ENCODE measurements around the gene MIDN.

The MIDN gene

GRCh38 chr19:1220976-1221903 is 27.1 kb upstream of the MIDN start:
- DNase-seq (ENCODE audit: low read depth), result no peak

DNA sequence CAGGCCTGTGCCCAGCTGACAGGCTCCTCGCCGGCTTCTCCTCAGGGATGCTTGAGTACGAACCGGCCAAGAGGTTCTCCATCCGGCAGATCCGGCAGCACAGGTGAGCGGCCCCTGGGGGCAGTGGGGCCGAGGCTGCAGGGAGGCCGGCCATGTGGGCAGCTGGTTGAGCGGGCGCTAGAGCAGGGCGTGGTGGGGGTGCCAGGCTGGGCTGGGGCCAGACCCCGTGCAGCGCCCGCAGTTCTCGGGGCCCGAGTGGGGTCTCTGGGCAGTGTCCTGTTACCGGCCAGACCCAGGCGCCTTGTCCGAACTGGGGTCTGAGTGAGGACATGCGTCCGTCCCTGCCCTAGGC is 26.5 kb upstream of the MIDN start:
- DNase-seq (ENCODE audit: low read depth), result no peak

DNA sequence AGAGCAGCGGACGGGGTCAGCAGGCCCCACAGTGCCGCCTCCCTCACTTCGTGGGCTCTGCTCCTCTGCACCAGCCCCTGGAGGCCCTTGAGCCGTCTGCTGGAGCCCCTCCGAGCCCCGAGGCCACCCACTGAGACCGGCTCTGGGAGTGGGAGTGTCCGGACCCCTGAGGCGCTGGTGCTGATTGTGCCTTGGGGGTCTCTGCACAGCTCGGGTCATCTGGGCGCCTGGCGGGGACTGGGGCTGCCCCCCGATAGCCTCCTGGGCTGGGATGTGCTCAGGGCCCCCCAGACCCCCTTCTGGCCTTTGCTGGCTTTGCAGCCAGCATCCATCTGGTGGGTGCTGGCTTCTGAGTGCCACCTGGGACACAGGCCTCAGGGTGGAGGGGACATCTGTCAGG is 26.0 kb upstream of the MIDN start:
- DNase-seq (ENCODE audit: low read depth), result no peak

- no peak for DNase-seq (ENCODE audit: low read depth)
Observed at GRCh38 chr19:1223018-1223855, 25.1 kb upstream of the MIDN start.

- DNase-seq (ENCODE audit: low read depth), result no peak
Observed at GRCh38 chr19:1224047-1224825, 24.1 kb upstream of the MIDN start.

- DNase-seq (ENCODE audit: low read depth), result no peak
Observed at GRCh38 chr19:1224847-1225246, 23.5 kb upstream of the MIDN start.

GRCh38 chr19:1225440-1226226 is 22.8 kb upstream of the MIDN start:
- no peak for DNase-seq (ENCODE audit: low read depth)

GRCh38 chr19:1226227-1226518 is 22.2 kb upstream of the MIDN start:
- DNase-seq (ENCODE audit: low read depth), result no peak

DNA sequence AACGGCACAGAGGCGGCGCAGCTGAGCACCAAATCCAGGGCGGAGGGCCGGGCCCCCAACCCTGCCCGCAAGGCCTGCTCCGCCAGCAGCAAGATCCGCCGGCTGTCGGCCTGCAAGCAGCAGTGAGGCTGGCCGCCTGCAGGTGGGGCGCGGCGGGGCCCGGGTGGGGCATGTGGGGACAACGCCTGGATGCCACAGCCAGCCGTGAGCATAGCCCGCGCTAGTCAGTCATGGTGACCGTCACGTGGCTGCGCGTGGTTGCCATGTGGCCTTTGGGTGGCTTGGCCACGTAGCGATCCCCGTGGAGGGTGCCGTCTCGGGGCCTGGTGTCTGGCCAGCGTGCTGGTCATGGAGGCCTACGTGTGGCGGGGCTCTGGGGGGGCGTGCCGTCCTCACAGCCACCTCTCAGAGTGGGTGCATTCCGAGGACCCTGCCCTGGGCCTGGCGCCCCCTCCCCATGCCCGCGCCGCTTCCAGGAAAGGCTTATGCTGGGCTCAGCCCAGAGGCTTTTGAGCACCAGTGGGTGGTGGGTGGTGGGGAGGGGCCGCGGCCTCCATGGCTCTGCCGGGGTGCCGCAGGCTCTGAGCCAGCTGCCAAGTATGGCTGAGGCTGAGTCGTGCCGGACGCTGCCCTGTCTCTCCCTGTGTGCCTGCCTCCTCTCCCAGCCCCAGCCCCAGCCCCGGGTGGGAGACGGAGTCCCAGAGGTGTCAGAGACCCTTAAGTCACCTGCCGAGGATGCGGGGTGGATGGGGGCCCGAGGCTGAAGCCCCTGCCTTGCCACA is 21.7 kb upstream of the MIDN start:
- DNase-seq (ENCODE audit: low read depth), result no peak

DNA sequence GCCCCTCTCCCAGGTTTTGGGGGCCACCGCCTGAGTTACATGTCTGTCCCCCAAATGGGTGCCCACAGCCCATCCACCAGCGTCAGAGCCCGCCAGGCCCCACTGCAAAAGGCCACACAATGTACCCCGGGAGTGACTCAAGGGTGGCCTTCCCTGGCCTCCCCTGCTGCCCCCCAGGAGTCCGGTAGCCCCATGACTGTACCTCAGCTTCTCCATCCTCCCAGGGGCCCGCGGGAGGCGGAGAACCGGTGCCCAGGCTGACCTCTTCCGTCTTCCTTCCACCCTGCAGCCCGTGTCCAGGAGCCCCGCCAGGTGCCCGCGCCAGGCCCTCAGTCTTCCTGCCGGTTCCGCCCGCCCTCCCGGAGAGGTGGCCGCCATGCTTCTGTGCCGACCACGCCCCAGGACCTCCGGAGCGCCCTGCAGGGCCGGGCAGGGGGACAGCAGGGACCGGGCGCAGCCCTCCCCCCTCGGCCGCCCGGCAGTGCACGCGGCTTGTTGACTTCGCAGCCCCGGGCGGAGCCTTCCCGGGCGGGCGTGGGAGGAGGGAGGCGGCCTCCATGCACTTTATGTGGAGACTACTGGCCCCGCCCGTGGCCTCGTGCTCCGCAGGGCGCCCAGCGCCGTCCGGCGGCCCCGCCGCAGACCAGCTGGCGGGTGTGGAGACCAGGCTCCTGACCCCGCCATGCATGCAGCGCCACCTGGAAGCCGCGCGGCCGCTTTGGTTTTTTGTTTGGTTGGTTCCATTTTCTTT is 20.9 kb upstream of the MIDN start:
- DNase-seq (ENCODE audit: low read depth), result no peak

- DNase-seq (ENCODE audit: low read depth), result no peak
Observed at GRCh38 chr19:1228161-1228957, 20.0 kb upstream of the MIDN start.

DNA sequence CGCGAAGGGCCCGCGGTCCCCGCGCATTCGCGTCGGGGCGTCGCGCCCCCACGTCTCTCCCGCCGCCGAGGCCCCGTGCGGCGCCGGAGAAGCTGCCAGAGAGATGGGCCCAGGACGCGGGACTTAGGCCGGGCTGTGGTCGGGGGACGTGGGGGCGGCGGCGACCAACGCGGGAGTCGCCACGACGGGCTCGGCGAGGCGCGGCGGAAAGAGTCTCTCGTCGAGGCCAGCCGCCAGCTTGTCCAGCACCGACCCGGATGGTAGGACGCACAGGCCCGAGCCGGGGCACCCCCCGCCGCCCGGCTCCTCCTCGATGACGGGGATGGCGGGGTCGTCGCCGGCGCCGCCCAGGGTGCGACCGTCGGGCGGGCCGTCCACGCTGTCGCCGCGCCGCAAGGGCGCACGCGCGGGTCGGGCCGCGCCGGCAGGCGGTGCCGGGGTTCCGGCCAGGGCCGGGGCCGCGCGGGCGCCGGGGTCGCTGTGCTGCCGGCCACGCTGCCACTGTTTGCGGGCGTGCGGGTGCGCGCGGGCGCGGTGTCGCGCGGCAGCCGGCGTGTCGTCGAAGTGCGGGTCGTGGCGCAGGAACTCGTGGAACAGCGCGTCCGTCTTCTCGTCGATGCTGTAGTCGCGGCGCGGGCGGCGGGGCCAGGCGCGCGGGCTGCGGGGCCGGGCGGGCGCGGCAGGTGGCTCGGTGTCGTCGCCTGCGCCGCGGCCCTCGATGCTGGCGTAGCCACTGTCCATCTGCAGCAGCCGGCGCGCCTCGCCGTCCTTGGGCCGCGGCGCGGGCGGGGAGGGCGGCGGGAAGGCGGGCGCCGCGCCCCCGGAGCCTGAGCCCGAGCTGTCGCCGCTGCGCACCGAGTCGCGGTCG is 19.1 kb upstream of the MIDN start:
- DNase-seq (ENCODE audit: low read depth), result no peak

DNA sequence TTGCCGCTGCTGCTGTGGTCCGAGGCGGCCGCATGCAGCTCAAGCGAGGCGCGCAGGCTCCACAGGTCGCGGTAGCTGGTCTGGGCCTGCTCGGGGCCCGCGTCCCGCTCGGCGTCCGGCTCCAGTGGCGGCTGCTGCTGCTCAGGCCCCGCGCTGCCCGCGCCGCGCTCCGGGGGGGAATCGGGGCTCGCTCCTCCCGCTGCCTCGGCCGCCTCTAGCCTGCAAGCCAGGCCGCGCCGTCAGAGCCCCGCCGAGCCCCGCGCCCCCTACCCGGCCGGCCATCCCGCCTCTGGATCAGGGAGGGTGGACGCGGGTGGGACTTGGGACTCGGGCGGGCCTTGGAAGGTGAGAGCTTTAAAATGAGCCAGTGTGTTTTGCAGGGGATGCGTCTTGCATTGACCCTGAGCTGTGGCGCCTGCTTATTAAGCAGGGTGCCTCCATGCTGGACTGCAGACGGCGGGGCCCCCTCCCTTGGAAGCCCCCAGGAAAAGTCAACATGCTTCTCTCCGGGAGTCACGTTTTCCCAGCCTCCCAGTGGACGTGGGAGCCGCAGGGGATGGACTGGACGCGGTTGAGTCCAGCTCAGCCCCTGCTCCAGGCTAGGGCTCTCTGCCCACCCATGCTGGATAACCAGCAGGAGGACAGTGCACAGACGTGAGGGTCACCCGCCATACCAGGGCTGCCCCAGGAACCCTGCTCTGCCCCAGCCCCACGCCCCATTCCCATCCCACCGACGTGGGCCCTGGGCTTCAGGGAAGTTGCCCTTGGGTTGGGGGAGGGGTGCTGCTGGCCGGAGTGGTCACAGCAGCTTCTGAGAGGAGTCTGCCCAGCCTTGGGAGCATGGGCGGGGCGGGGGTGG is 18.2 kb upstream of the MIDN start:
- DNase-seq (ENCODE audit: low read depth), result no peak

GRCh38 chr19:1230783-1231489 is 17.4 kb upstream of the MIDN start:
- DNase-seq (ENCODE audit: low read depth), result no peak

DNA sequence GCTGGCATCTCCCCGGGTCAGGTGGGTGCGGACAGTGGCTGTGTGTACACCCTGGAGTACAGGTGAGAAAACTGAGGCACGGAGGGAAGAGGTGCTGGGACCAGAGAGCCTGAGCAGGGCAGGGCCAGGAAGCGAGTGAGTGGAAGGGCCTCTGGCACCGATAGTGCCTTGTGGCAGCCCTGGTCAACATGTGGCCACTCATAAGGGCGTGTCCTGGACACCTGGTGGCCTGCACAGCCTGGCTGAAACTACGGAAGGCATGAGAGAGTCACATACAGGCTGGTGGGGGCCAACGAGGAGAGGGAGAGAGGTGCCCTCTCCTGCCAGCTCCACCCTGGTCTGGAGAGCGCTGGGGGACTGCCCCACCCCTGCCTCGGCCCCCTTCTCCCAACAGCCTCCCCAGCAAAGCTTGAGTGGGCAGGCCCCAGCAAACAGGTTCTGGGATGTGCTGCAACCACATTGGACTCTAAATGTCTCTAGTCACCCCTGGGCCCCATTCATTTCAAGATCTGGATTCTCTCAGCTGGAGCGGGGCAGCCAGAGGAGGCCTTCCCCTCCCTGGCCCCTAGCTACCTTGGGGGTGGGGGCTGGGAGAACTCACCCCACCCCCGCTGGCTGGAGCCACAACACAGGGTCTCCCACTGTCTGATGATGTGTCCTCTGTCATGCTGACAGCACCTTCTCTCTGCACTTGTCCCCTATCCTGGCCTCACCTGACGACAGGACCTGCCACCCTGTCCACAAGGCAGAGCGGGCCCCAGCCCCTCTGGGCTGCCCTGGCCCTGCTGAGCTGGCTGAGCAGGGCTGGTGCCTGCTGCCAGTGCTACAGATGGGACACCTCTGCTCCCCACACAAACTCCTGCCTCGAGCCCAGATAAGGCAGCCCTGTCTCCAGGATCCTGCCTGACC is 16.4 kb upstream of the MIDN start:
- no peak for DNase-seq (ENCODE audit: low read depth)

DNA sequence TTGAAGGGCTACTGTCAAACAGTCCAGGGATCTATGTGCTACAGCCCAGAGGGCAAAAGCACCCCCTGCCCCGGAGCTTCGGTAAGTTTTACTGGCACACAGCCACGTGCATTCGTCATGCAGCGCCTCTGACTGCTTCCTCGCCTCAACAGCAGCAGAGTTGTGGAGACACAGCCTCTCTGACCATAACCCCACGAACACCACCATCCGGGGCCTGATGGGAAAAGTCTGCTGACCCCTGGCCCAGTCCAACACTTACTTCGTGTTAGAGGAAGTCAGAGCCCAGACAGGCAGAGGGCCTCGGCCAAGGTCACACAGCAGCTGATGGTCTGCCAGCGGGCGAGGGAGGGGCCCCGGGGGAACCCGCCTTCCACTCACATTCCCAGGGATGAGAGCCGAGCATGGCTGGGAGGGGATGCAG is 15.7 kb upstream of the MIDN start:
- DNase-seq (ENCODE audit: low read depth), result no peak
